ENCODE measurements around the gene PRX.

- no peak for TF ChIP-seq EZH2 (IDR thresholded peaks at IDR 0.05; ENCODE audit: insufficient read depth, poor library complexity, severe bottlenecking)
- no peak for TF ChIP-seq EZH2phosphoT487 (IDR thresholded peaks at IDR 0.05; ENCODE audit: insufficient read depth, low read depth)
Observed at GRCh38 chr19:40378509-40378908, 34.7 kb downstream of the PRX start.
